VCaP (cell line): ENCODE results near the gene CROT.

Experiments used
- H3K27ac ChIP-seq: fragments of 450-650 bp; 2 replicates; pipeline ENCODE4 v1.5.1; 2017
- CTCF ChIP-seq: fragments of 450-650 bp; conservative IDR thresholded peaks from 2 replicates; pipeline ENCODE4 v1.5.1; 2017; ENCODE audit warnings: mild to moderate bottlenecking, moderate library complexity

CROT gene

GRCh38 chr7:87345166-87345927 lies at the start of gene CROT:
Gene CROT, plus strand, starts transcription at chr7:87345664. Its CDS starts 3,405 bp downstream, at chr7:87349069.
- peak within 1 kb of the TSS; percentile 96 for H3K27ac ChIP-seq
- no peak for TF ChIP-seq CTCF

- no peak for TF ChIP-seq CTCF
- H3K27ac ChIP-seq, result no peak overlapping the region
These were observed 44.7 kb upstream of the CROT start for GRCh38 chr7:87300756-87301155.

GRCh38 chr7:87310790-87311419 lies 34.6 kb upstream of the CROT start:
- no peak overlapping the region for H3K27ac ChIP-seq
- no peak for TF ChIP-seq CTCF

- TF ChIP-seq CTCF, result peak; percentile 99
- H3K27ac ChIP-seq, result no peak overlapping the region
These were observed 33.1 kb upstream of the CROT start for GRCh38 chr7:87312215-87312865.

GRCh38 chr7:87316097-87316700 lies 29.3 kb upstream of the CROT start:
- no peak for TF ChIP-seq CTCF
- peak overlapping the region; percentile 2; the same call in 1 of the 2 replicates for H3K27ac ChIP-seq

GRCh38 chr7:87316846-87317552 lies 28.5 kb upstream of the CROT start:
- peak overlapping the region; percentile 2 for H3K27ac ChIP-seq
- TF ChIP-seq CTCF, result no peak
